Measurements from ENCODE around the gene CAMK1G.

DNA sequence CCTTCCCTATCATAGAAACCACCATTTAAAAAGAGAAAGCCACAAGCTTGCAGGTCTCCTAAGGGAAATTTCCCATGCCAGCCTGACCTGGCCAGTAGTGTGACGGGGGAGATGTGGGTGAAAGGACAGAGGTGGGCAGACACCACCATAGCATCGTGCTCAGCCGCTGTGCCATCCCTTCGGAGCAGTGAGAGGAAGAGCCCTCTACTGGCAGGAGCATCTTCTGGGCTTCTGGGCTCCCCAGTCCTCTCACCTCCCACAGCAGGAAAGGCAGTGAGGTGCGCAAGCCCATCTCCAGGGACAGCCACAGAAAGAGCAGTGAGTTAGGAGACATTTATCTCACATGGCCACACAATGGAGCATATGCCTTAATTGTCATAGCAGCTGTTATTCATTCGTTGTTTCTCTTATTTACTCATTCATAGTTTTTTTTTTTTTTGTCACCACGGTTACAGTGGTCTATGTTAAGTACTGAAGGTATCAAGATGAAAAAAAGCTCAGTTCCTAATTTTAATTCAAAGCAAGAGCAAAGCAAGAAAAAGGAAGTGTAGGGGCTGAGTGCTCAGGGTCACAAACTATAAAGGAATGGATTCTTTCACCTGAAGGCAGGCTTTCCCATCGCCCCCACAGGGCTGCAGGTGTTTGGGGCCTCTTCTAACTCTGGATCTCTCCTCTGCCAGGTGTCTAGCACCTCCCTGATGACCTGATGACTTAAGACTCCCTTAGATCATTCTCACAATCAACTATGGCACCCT is 48.8 kb upstream of the CAMK1G start:
- TF ChIP-seq EZH2 (IDR thresholded peaks at IDR 0.05; ENCODE audit: insufficient read depth, poor library complexity, severe bottlenecking) (no peak), EZH2phosphoT487 (IDR thresholded peaks at IDR 0.05; ENCODE audit: insufficient read depth, low read depth) (no peak)
